ENCODE measurements around the gene SERGEF.

The SERGEF gene

GRCh38 chr11:17892409-17892808, 120.4 kb downstream of the SERGEF start:
- Histone ChIP-seq H3K4ac (ENCODE audit: low read depth, low read length) (no peak overlapping the region), H2BK5ac (ENCODE audit: low read length) (no peak overlapping the region), H2AK5ac (ENCODE audit: low read length) (no peak overlapping the region), H3K23ac (ENCODE audit: low read length) (no peak overlapping the region), H3K4me2 (ENCODE audit: low read length) (no peak overlapping the region), H4K5ac (ENCODE audit: low read length) (no peak overlapping the region), H3K56ac (ENCODE audit: low read length) (no peak overlapping the region), H3K4me3 (ENCODE audit: low read length) (no peak overlapping the region), H3K27me3 (ENCODE audit: insufficient read depth, low read length, poor library complexity) (no peaks in the 10 kb centered on the region), H3K18ac (ENCODE audit: low read length) (no peak overlapping the region), H3K79me1 (ENCODE audit: low read length) (no peaks in the 10 kb centered on the region), H3K27ac (ENCODE audit: low read depth, low read length) (no peak overlapping the region), H3K36me3 (ENCODE audit: control insufficient read depth, insufficient read depth, low read length) (no peaks in the 10 kb centered on the region), H3K4me1 (ENCODE audit: control insufficient read depth, low read depth, low read length) (no peaks in the 10 kb centered on the region), H3K9ac (ENCODE audit: low read length) (no peak overlapping the region), H4K8ac (ENCODE audit: low read depth, low read length) (no peak overlapping the region), H2BK120ac (ENCODE audit: low read depth, low read length) (no peak overlapping the region), H2BK15ac (replicated peaks; ENCODE audit: low read depth) (no peak overlapping the region), H3K79me2 (ENCODE audit: control insufficient read depth, insufficient read depth, low read length) (no peaks in the 10 kb centered on the region)
- DNase-seq = no peak
- no CpG with 5 or more reads among the region's 5 CpGs for WGBS (ENCODE audit: extremely low coverage, insufficient coverage, low lambda C conversion rate)

- H2BK120ac ChIP-seq (ENCODE audit: low read depth, low read length) = no peak overlapping the region
- H3K23ac ChIP-seq (ENCODE audit: low read length) = no peak overlapping the region
- no peak overlapping the region for H2BK15ac ChIP-seq (replicated peaks; ENCODE audit: low read depth)
- H3K4me2 ChIP-seq (ENCODE audit: low read length) = no peak overlapping the region
- H4K5ac ChIP-seq (ENCODE audit: low read length) = no peak overlapping the region
- no peak overlapping the region for H2BK5ac ChIP-seq (ENCODE audit: low read length)
- H3K9ac ChIP-seq (ENCODE audit: low read length) = no peak overlapping the region
- H2AK5ac ChIP-seq (ENCODE audit: low read length) = no peak overlapping the region
- H4K8ac ChIP-seq (ENCODE audit: low read depth, low read length) = no peak overlapping the region
- no peak overlapping the region for H3K18ac ChIP-seq (ENCODE audit: low read length)
- no peaks in the 10 kb centered on the region for H3K27me3 ChIP-seq (ENCODE audit: insufficient read depth, low read length, poor library complexity)
- no peak for DNase-seq
- no peak overlapping the region for H3K4me3 ChIP-seq (ENCODE audit: low read length)
- WGBS (ENCODE audit: extremely low coverage, insufficient coverage, low lambda C conversion rate) = no CpG with 5 or more reads among the region's 5 CpGs
- H3K56ac ChIP-seq (ENCODE audit: low read length) = no peak overlapping the region
- no peak overlapping the region for H3K4ac ChIP-seq (ENCODE audit: low read depth, low read length)
- no peaks in the 10 kb centered on the region for H3K36me3 ChIP-seq (ENCODE audit: control insufficient read depth, insufficient read depth, low read length)
- H3K79me1 ChIP-seq (ENCODE audit: low read length) = no peaks in the 10 kb centered on the region
- H3K79me2 ChIP-seq (ENCODE audit: control insufficient read depth, insufficient read depth, low read length) = no peaks in the 10 kb centered on the region
- no peak overlapping the region for H3K27ac ChIP-seq (ENCODE audit: low read depth, low read length)
- H3K4me1 ChIP-seq (ENCODE audit: control insufficient read depth, low read depth, low read length) = no peaks in the 10 kb centered on the region
These were observed 122.5 kb downstream of the SERGEF start for GRCh38 chr11:17890325-17890724.

- Histone ChIP-seq H3K36me3 (ENCODE audit: control insufficient read depth, insufficient read depth, low read length) (no peaks in the 10 kb centered on the region), H3K9ac (ENCODE audit: low read length) (no peak overlapping the region), H2AK5ac (ENCODE audit: low read length) (no peak overlapping the region), H4K5ac (ENCODE audit: low read length) (no peak overlapping the region), H3K79me1 (ENCODE audit: low read length) (no peaks in the 10 kb centered on the region), H2BK5ac (ENCODE audit: low read length) (no peak overlapping the region), H3K27ac (ENCODE audit: low read depth, low read length) (no peak overlapping the region), H3K4me1 (ENCODE audit: control insufficient read depth, low read depth, low read length) (no peaks in the 10 kb centered on the region), H4K8ac (ENCODE audit: low read depth, low read length) (no peak overlapping the region), H3K4ac (ENCODE audit: low read depth, low read length) (no peak overlapping the region), H2BK120ac (ENCODE audit: low read depth, low read length) (no peak overlapping the region), H2BK15ac (replicated peaks; ENCODE audit: low read depth) (no peak overlapping the region), H3K4me2 (ENCODE audit: low read length) (no peak overlapping the region), H3K56ac (ENCODE audit: low read length) (no peak overlapping the region), H3K27me3 (ENCODE audit: insufficient read depth, low read length, poor library complexity) (no peaks in the 10 kb centered on the region), H3K23ac (ENCODE audit: low read length) (no peak overlapping the region), H3K4me3 (ENCODE audit: low read length) (no peak overlapping the region), H3K79me2 (ENCODE audit: control insufficient read depth, insufficient read depth, low read length) (no peaks in the 10 kb centered on the region), H3K18ac (ENCODE audit: low read length) (no peak overlapping the region)
- peak; percentile 61 for DNase-seq
- no CpG with 5 or more reads among the region's 11 CpGs for WGBS (ENCODE audit: extremely low coverage, insufficient coverage, low lambda C conversion rate)
These were observed 125.1 kb downstream of the SERGEF start for GRCh38 chr11:17887779-17888178.

- WGBS (ENCODE audit: extremely low coverage, insufficient coverage, low lambda C conversion rate) = no CpG with 5 or more reads among the region's 27 CpGs
- H2BK5ac ChIP-seq (ENCODE audit: low read length) = no peak overlapping the region
- no peak overlapping the region for H3K56ac ChIP-seq (ENCODE audit: low read length)
- H3K4ac ChIP-seq (ENCODE audit: low read depth, low read length) = no peak overlapping the region
- no peaks in the 10 kb centered on the region for H3K36me3 ChIP-seq (ENCODE audit: control insufficient read depth, insufficient read depth, low read length)
- no peaks in the 10 kb centered on the region for H3K79me1 ChIP-seq (ENCODE audit: low read length)
- H3K4me2 ChIP-seq (ENCODE audit: low read length) = no peak overlapping the region
- no peaks in the 10 kb centered on the region for H3K79me2 ChIP-seq (ENCODE audit: control insufficient read depth, insufficient read depth, low read length)
- H3K23ac ChIP-seq (ENCODE audit: low read length) = no peak overlapping the region
- H3K4me3 ChIP-seq (ENCODE audit: low read length) = no peak overlapping the region
- H3K4me1 ChIP-seq (ENCODE audit: control insufficient read depth, low read depth, low read length) = no peaks in the 10 kb centered on the region
- H2BK120ac ChIP-seq (ENCODE audit: low read depth, low read length) = no peak overlapping the region
- H3K27ac ChIP-seq (ENCODE audit: low read depth, low read length) = no peak overlapping the region
- H3K18ac ChIP-seq (ENCODE audit: low read length) = no peak overlapping the region
- H3K9ac ChIP-seq (ENCODE audit: low read length) = no peak overlapping the region
- H2AK5ac ChIP-seq (ENCODE audit: low read length) = no peak overlapping the region
- H2BK15ac ChIP-seq (replicated peaks; ENCODE audit: low read depth) = no peak overlapping the region
- H4K8ac ChIP-seq (ENCODE audit: low read depth, low read length) = no peak overlapping the region
- H4K5ac ChIP-seq (ENCODE audit: low read length) = no peak overlapping the region
- DNase-seq = no peak
- H3K27me3 ChIP-seq (ENCODE audit: insufficient read depth, low read length, poor library complexity) = no peaks in the 10 kb centered on the region
These were observed 128.9 kb downstream of the SERGEF start for GRCh38 chr11:17883946-17884345.

GRCh38 chr11:17883057-17883456, 129.8 kb downstream of the SERGEF start:
- Histone ChIP-seq H3K27me3 (ENCODE audit: insufficient read depth, low read length, poor library complexity) (no peaks in the 10 kb centered on the region), H3K4me3 (ENCODE audit: low read length) (no peak overlapping the region), H3K79me1 (ENCODE audit: low read length) (no peaks in the 10 kb centered on the region), H3K36me3 (ENCODE audit: control insufficient read depth, insufficient read depth, low read length) (no peaks in the 10 kb centered on the region), H3K27ac (ENCODE audit: low read depth, low read length) (no peak overlapping the region), H3K18ac (ENCODE audit: low read length) (no peak overlapping the region), H2BK15ac (replicated peaks; ENCODE audit: low read depth) (no peak overlapping the region), H2BK5ac (ENCODE audit: low read length) (no peak overlapping the region), H3K9ac (ENCODE audit: low read length) (no peak overlapping the region), H3K4me1 (ENCODE audit: control insufficient read depth, low read depth, low read length) (no peaks in the 10 kb centered on the region), H3K79me2 (ENCODE audit: control insufficient read depth, insufficient read depth, low read length) (no peaks in the 10 kb centered on the region), H3K4ac (ENCODE audit: low read depth, low read length) (no peak overlapping the region), H3K56ac (ENCODE audit: low read length) (no peak overlapping the region), H3K4me2 (ENCODE audit: low read length) (no peak overlapping the region), H3K23ac (ENCODE audit: low read length) (no peak overlapping the region), H4K8ac (ENCODE audit: low read depth, low read length) (no peak overlapping the region), H2BK120ac (ENCODE audit: low read depth, low read length) (no peak overlapping the region), H4K5ac (ENCODE audit: low read length) (no peak overlapping the region), H2AK5ac (ENCODE audit: low read length) (no peak overlapping the region)
- no CpG with 5 or more reads among the region's 3 CpGs for WGBS (ENCODE audit: extremely low coverage, insufficient coverage, low lambda C conversion rate)
- DNase-seq = no peak

GRCh38 chr11:17878743-17879142, 134.1 kb downstream of the SERGEF start:
- Histone ChIP-seq H4K5ac (ENCODE audit: low read length) (no peak overlapping the region), H3K9ac (ENCODE audit: low read length) (no peak overlapping the region), H3K79me2 (ENCODE audit: control insufficient read depth, insufficient read depth, low read length) (no peaks in the 10 kb centered on the region), H3K36me3 (ENCODE audit: control insufficient read depth, insufficient read depth, low read length) (no peaks in the 10 kb centered on the region), H2BK5ac (ENCODE audit: low read length) (no peak overlapping the region), H3K18ac (ENCODE audit: low read length) (no peak overlapping the region), H3K23ac (ENCODE audit: low read length) (no peak overlapping the region), H3K4me1 (ENCODE audit: control insufficient read depth, low read depth, low read length) (no peaks in the 10 kb centered on the region), H3K79me1 (ENCODE audit: low read length) (no peaks in the 10 kb centered on the region), H3K4me2 (ENCODE audit: low read length) (no peak overlapping the region), H2BK15ac (replicated peaks; ENCODE audit: low read depth) (no peak overlapping the region), H3K27me3 (ENCODE audit: insufficient read depth, low read length, poor library complexity) (no peaks in the 10 kb centered on the region), H3K4me3 (ENCODE audit: low read length) (no peak overlapping the region), H2BK120ac (ENCODE audit: low read depth, low read length) (no peak overlapping the region), H3K56ac (ENCODE audit: low read length) (no peak overlapping the region), H2AK5ac (ENCODE audit: low read length) (no peak overlapping the region), H3K27ac (ENCODE audit: low read depth, low read length) (no peak overlapping the region), H3K4ac (ENCODE audit: low read depth, low read length) (no peak overlapping the region), H4K8ac (ENCODE audit: low read depth, low read length) (no peak overlapping the region)
- WGBS (ENCODE audit: extremely low coverage, insufficient coverage, low lambda C conversion rate) = no CpG with 5 or more reads among the region's 2 CpGs
- no peak for DNase-seq

Measured in mesendoderm (in vitro differentiated cells).